ENCODE measurements around the gene PKD1L1. TPM values are rescaled to one million over a fixed set of nuclear protein-coding genes. Genes with fewer than 3 reads are reported as not detected.

PKD1L1 gene
- total RNA-seq, 1 experiment from 2014 or later: 0.17 TPM

DNA sequence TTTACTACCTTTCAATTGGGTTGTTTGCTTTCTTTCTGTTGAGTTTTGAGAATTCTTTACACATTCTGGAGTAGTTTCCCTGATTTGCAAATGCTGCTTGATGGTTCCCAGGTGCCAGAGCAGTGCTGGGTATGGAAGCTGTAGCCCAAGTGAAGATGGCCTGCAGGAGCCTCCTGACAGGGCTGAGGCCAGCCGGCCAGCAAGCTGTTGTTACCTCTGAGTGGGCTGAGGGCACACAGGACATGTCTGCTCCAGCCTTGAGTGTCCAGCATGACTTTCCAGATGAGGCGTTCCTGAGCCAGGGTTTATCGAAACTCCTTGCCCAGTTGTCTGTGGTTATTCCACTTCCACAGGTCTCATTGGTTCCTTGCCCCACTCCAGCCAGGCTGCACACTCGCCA, 201.8 kb downstream of the PKD1L1 start:
- H3K36me3 ChIP-seq (ENCODE audit: control insufficient read depth in 1 of 2, insufficient read depth in 2 of 2, low read length in 2 of 2): no peaks in the 10 kb centered on the region

More for the DNA sequence above, 201.8 kb downstream of the PKD1L1 start:
- Histone ChIP-seq H4K20me1 (ENCODE audit: insufficient read depth) (no peaks in the 10 kb centered on the region), H3K27me3 (ENCODE audit: insufficient read depth, low read length) (no peaks in the 10 kb centered on the region), H3K27ac (ENCODE audit: low read depth, low read length) (no peak overlapping the region), H3K4me1 (ENCODE audit: control insufficient read depth in 1 of 2, insufficient read depth in 2 of 2, low read length in 2 of 2) (no peaks in the 10 kb centered on the region; a peak in 1 of 4 replicates), H3K4me2 (ENCODE audit: low read length) (no peak overlapping the region), H2AFZ (ENCODE audit: low read depth, low read length, poor library complexity, severe bottlenecking) (no peak overlapping the region), H3K79me2 (ENCODE audit: insufficient read depth, low read length) (no peaks in the 10 kb centered on the region), H3K9ac (ENCODE audit: low read length) (no peak overlapping the region), H3K9me3 (ENCODE audit: control insufficient read depth in 1 of 2, insufficient read depth in 1 of 2, low read depth in 1 of 2, low read length in 2 of 2) (no peaks in the 10 kb centered on the region), H3K9me2 (ENCODE audit: insufficient read depth) (no peaks in the 10 kb centered on the region), H3K4me3 (replicated peaks in 1 of 2; ENCODE audit: low read depth in 1 of 2, low read length in 2 of 2) (no peak overlapping the region)
- DNase-seq (ENCODE audit: low read depth, low spot score) (no peak), ATAC-seq (no peak)
- no TSS peak for BruUV-seq (replicated peaks)
- ChIA-PET POLR2A (no interaction called here), CTCF (no interaction called here), RAD21 (ENCODE audit: low non-redundant PET in 1 of 2, low total read pairs in 2 of 2, uncharacterized antibody in 2 of 2, unreplicated experiment in 2 of 2) (no interaction called here)
- intact Hi-C loops (cut with micrococcal nuclease): no loop called here
- TF ChIP-seq ELF1 (IDR thresholded peaks at IDR 0.05; ENCODE audit: borderline replicate concordance, low read depth) (no peak), CEBPB (IDR thresholded peaks at IDR 0.05; ENCODE audit: low read depth) (no peak), ZNF274 (IDR thresholded peaks at IDR 0.05; ENCODE audit: low read depth, low read length) (no peak), POLR2A (IDR thresholded peaks at IDR 0.05; ENCODE audit: borderline replicate concordance, extremely low read depth, insufficient read depth, insufficient read length) (no peak), FOSL1 (IDR thresholded peaks at IDR 0.05; ENCODE audit: low read depth) (no peak), EGR1 (IDR thresholded peaks at IDR 0.05; ENCODE audit: low read depth) (no peak), YY1 (IDR thresholded peaks at IDR 0.05; ENCODE audit: extremely low read depth, insufficient replicate concordance, low read depth, low read length) (no peak)
- TF ChIP-seq, protein P1, sequence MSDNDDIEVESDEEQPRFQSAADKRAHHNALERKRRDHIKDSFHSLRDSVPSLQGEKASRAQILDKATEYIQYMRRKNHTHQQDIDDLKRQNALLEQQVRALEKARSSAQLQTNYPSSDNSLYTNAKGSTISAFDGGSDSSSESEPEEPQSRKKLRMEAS (IDR thresholded peaks at IDR 0.05): no peak
- TF ChIP-seq, protein P2, sequence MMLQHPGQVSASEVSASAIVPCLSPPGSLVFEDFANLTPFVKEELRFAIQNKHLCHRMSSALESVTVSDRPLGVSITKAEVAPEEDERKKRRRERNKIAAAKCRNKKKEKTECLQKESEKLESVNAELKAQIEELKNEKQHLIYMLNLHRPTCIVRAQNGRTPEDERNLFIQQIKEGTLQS (IDR thresholded peaks at IDR 0.05): no peak
- TF ChIP-seq, protein P3, sequence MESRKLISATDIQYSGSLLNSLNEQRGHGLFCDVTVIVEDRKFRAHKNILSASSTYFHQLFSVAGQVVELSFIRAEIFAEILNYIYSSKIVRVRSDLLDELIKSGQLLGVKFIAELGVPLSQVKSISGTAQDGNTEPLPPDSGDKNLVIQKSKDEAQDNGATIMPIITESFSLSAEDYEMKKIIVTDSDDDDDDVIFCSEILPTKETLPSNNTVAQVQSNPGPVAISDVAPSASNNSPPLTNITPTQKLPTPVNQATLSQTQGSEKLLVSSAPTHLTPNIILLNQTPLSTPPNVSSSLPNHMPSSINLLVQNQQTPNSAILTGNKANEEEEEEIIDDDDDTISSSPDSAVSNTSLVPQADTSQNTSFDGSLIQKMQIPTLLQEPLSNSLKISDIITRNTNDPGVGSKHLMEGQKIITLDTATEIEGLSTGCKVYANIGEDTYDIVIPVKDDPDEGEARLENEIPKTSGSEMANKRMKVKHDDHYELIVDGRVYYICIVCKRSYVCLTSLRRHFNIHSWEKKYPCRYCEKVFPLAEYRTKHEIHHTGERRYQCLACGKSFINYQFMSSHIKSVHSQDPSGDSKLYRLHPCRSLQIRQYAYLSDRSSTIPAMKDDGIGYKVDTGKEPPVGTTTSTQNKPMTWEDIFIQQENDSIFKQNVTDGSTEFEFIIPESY (IDR thresholded peaks at IDR 0.05; ENCODE audit: extremely low read depth, insufficient replicate concordance, low read length): no peak
- TF ChIP-seq, protein P4, sequence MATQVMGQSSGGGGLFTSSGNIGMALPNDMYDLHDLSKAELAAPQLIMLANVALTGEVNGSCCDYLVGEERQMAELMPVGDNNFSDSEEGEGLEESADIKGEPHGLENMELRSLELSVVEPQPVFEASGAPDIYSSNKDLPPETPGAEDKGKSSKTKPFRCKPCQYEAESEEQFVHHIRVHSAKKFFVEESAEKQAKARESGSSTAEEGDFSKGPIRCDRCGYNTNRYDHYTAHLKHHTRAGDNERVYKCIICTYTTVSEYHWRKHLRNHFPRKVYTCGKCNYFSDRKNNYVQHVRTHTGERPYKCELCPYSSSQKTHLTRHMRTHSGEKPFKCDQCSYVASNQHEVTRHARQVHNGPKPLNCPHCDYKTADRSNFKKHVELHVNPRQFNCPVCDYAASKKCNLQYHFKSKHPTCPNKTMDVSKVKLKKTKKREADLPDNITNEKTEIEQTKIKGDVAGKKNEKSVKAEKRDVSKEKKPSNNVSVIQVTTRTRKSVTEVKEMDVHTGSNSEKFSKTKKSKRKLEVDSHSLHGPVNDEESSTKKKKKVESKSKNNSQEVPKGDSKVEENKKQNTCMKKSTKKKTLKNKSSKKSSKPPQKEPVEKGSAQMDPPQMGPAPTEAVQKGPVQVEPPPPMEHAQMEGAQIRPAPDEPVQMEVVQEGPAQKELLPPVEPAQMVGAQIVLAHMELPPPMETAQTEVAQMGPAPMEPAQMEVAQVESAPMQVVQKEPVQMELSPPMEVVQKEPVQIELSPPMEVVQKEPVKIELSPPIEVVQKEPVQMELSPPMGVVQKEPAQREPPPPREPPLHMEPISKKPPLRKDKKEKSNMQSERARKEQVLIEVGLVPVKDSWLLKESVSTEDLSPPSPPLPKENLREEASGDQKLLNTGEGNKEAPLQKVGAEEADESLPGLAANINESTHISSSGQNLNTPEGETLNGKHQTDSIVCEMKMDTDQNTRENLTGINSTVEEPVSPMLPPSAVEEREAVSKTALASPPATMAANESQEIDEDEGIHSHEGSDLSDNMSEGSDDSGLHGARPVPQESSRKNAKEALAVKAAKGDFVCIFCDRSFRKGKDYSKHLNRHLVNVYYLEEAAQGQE (IDR thresholded peaks at IDR 0.05; ENCODE audit: low read depth): no peak

All from HCT116 (cell line).